ENCODE data around the gene ERVW-1.
"Not testable (repeated sequence)": the region's sequence is repeated elsewhere in the genome, so short reads cannot be mapped to it uniquely, and the experiment has no call there.

The ERVW-1 gene

GRCh38 chr7:92473989-92474388 lies 3.8 kb downstream of the ERVW-1 start:
- DNase-seq (ENCODE audit: low read depth), result not testable (repeated sequence)

GRCh38 chr7:92468589-92468988 lies 9.2 kb downstream of the ERVW-1 start:
- DNase-seq (ENCODE audit: low read depth), result not testable (repeated sequence)

- DNase-seq (ENCODE audit: low read depth), result no peak
These were observed 11.1 kb downstream of the ERVW-1 start for GRCh38 chr7:92466682-92467081.

- no peak for DNase-seq (ENCODE audit: low read depth)
These were observed 13.2 kb downstream of the ERVW-1 start for GRCh38 chr7:92464515-92464914.

- no peak for DNase-seq (ENCODE audit: low read depth)
These were observed 15.2 kb downstream of the ERVW-1 start for GRCh38 chr7:92462560-92462959.

GRCh38 chr7:92461027-92462003 lies 16.4 kb downstream of the ERVW-1 start:
- DNase-seq (ENCODE audit: low read depth), result peak; percentile 26

- no peak for DNase-seq (ENCODE audit: low read depth)
These were observed 17.2 kb downstream of the ERVW-1 start for GRCh38 chr7:92460510-92460909.

GRCh38 chr7:92460109-92460508 lies 17.6 kb downstream of the ERVW-1 start:
- no peak for DNase-seq (ENCODE audit: low read depth)

GRCh38 chr7:92456236-92456635 lies 21.5 kb downstream of the ERVW-1 start:
- no peak for DNase-seq (ENCODE audit: low read depth)

- no peak for DNase-seq (ENCODE audit: low read depth)
These were observed 26.1 kb downstream of the ERVW-1 start for GRCh38 chr7:92451645-92452044.

- DNase-seq (ENCODE audit: low read depth), result peak; percentile 50
These were observed 29.5 kb downstream of the ERVW-1 start for GRCh38 chr7:92448205-92448747.

GRCh38 chr7:92447345-92448204 lies 30.2 kb downstream of the ERVW-1 start, which contains the start of gene GATAD1:
Gene GATAD1, plus strand, starts transcription at chr7:92447482. Its CDS starts 248 bp downstream, at chr7:92447730.
- DNase-seq (ENCODE audit: low read depth), result peak; percentile 90

- no peak for DNase-seq (ENCODE audit: low read depth)
These were observed 30.8 kb downstream of the ERVW-1 start for GRCh38 chr7:92446869-92447344.

GRCh38 chr7:92442720-92443119 lies 35.0 kb downstream of the ERVW-1 start:
- DNase-seq (ENCODE audit: low read depth), result not testable (repeated sequence)

GRCh38 chr7:92437956-92438491 lies 39.7 kb downstream of the ERVW-1 start:
- DNase-seq (ENCODE audit: low read depth), result no peak

GRCh38 chr7:92436612-92437445 lies 40.9 kb downstream of the ERVW-1 start:
- DNase-seq (ENCODE audit: low read depth), result no peak

GRCh38 chr7:92435542-92435941 lies 42.2 kb downstream of the ERVW-1 start:
- no peak for DNase-seq (ENCODE audit: low read depth)

GRCh38 chr7:92433019-92433418 lies 44.7 kb downstream of the ERVW-1 start:
- no peak for DNase-seq (ENCODE audit: low read depth)

GRCh38 chr7:92432299-92432946 lies 45.3 kb downstream of the ERVW-1 start:
- DNase-seq (ENCODE audit: low read depth), result no peak

- DNase-seq (ENCODE audit: low read depth), result no peak
These were observed 50.6 kb downstream of the ERVW-1 start for GRCh38 chr7:92427193-92427592.

Measured in fibroblast of gingiva (primary cell).